ENCODE data around the gene IKZF4.
"Not testable (repeated sequence)": the region's sequence is repeated elsewhere in the genome, so short reads cannot be mapped to it uniquely, and the experiment has no call there.

Gene IKZF4

DNA sequence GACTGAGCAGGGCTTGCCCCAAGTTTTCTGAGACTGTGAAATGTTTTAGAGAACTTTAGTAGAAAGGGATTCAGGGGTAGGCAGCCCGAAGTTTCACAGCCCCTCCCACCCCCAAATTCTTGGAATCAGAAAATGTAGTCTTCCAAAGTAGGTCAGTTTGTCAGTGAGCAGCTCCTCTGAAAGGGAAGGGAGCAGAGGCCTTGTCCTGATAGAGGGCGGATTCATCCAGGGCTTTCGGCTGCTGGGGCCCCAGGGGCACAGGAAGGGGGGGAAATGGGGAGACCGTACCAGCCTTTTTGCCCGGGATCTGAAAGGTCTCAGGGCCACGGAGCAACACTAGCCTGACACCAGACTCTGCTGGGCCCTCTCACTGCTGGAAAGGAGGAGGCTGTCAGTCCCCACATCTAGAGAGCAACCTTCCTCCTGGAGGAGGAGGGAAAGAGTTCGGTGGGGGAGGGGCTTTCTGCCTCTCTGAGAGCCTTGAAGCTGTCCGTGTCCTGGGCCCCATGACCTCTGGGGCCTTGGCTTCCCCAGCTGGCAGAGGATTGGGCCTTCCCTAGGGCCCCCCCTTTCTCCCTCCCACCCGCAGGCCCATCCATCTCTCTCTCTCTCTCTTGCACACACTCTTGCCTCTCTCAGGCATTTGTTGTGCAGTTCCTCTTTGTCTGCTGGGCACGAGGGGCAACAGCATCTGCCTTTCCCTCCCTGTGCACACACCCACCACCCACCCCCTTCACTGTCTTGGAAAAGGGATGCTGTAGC is at the start of gene IKZF4:
Gene IKZF4 (plus strand): TSS at position 621 of the 762 bp plus-strand sequence. CDS start 451 bp downstream, outside the sequence.
- DNase-seq (ENCODE audit: low spot score): no peak

- no peak for DNase-seq (ENCODE audit: low spot score)
Observed at GRCh38 chr12:55972042-55972441, 48.8 kb upstream of the IKZF4 start.

- no peak for DNase-seq (ENCODE audit: low spot score)
Observed at GRCh38 chr12:55972456-55972855, 48.4 kb upstream of the IKZF4 start.

- DNase-seq (ENCODE audit: low spot score): no peak
Observed at GRCh38 chr12:55972911-55973598, 47.8 kb upstream of the IKZF4 start.

DNA sequence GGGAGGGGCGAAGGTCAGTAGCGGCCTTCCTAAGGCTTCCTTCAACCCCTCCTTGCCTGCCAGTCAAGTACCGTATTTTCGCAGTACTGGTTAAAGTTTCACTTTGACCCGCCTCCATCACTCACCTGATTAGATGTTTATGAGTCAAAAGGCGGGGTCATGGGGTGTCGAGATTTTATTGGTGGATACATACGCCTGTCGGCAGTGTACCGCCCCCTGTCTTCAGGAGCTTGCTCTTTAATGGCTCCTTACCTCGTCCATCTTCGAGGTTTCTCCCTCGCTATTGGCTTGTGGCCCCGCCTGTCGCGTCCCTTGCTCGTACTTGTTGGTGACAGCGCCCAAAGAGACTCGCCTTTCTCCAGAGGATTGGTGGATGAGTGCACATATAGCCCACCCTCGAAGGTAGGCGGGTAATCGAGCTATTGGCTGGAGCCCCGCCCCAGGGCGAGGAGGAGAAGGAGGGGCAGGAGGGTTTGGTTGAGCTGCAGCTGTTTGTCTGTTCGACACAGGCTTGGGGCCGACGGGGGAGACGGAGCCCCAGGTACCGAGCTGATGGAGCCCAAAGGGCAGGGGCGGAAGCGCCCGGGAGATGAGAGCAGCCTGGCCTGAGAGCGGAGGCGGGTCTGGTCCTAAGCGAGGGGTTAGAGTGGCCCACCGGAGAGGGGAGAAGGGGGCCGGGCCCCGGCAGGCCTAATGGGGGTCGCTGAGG is 47.1 kb upstream of the IKZF4 start, which contains the start of gene RAB5B:
Gene RAB5B (plus strand): TSS at position 480 of the 709 bp plus-strand sequence. CDS start 12,883 bp downstream, outside the sequence.
- peak; percentile 100 for DNase-seq (ENCODE audit: low spot score)

DNA sequence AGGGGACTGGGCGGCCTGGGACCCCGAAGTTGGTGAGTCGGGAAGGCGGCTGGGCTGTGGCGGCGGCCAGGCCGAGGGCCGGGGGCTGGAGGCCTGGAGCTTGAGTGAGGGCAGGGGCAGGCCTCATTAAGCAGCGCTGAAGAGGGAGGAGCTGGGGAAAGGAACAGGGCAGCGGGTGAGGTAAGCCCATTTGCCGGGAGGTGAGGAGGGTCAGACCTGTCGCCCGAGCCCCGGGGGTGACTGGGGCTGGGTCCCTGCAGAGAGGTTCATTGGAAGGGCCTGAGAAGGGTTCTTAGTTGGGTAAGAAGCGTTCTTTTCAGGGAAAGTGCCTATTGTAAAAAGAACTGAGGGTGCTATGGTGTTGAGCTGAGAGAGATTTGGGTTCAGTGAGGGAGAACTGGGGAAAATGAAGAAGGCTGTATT is 46.5 kb upstream of the IKZF4 start:
- DNase-seq (ENCODE audit: low spot score): peak; percentile 60

DNA sequence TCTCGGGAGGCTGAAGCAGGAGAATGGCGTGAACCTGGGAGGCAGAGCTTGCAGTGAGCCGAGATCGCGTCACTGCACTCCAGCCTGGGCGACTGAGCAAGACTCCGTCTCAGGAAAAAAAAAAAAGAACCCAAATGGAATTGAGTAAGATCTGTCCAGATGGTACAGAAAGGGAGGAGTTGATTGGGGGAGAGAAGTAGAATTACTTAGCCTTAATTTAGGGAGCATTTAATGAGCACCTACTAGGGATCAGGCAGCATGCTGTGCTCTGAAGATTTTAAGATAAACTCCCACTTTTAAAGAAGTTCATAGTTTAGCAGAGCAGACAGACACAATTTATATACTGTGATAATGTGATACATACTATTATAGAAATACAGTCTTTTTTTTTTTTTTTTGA is 42.5 kb upstream of the IKZF4 start:
- no peak for DNase-seq (ENCODE audit: low spot score)

DNA sequence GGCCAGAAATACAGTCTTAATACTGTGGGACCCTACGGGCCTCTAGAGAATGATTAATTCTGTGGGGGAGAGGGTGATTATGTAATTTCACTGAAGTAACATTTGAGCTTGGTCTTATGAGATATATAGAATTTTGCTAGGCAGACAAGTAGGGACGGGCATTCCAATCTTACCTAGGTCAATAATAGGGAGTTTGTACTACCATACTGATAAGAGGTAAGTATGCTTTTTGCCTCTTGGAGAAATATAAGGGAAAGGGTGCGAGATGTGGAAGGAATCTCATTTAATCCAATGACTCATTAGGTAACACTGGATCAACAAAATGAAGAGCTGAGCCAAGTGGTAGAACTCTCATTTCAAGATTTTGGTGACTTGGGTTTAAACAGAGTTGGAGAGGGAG is 41.8 kb upstream of the IKZF4 start:
- DNase-seq (ENCODE audit: low spot score): no peak

DNA sequence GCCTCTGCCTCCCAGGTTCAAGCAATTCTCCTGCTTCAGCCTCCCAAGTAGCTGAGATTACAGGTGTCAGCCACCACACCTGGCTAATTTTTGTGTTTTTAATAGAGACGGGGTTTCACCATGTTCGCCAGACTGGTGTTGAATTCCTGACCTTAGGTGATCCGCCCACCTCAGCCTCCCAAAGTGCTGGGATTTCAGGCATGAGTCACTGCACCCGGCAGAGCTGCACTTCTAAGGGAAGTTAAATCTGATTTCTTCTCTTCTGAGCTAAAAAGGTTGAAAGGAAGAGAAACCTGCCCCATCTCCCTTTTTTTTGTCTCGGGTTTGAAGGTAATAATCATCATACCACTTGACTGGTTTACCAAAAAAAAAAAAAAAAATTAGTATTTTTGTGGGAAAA is 39.0 kb upstream of the IKZF4 start:
- DNase-seq (ENCODE audit: low spot score): not testable (repeated sequence)

GRCh38 chr12:55982319-55982936 is 38.4 kb upstream of the IKZF4 start:
- DNase-seq (ENCODE audit: low spot score): peak; percentile 52

DNA sequence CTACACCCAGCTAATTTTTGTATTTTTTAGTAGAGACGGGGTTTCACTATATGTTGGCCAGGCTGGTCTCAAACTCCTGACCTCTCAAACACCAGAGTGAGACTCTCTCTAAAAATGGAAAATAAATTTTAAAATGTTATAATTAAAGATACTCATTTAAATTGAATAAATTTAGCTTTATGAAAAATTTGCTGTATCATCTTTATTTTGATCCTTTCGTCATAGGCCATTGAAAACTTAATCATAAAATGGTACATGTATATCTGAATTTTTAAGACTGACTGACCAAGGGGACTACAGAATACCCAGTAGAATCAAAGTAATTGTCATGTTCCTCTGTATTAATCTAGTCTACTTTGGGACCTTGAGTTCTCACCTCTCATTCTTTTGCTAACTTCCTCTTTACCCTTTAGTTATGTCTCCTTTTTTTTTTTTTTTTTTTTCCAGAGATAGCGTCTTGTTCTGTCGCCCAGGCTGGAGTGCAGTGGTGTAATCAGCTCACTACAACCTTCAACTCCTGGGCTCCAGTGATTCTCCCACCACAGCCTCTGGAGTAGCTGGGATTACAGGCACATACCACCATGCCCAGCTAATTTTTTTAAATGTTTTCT is 37.5 kb upstream of the IKZF4 start:
- DNase-seq (ENCODE audit: low spot score): no peak

- DNase-seq (ENCODE audit: low spot score): no peak
Observed at GRCh38 chr12:55984861-55985260, 36.0 kb upstream of the IKZF4 start.

DNA sequence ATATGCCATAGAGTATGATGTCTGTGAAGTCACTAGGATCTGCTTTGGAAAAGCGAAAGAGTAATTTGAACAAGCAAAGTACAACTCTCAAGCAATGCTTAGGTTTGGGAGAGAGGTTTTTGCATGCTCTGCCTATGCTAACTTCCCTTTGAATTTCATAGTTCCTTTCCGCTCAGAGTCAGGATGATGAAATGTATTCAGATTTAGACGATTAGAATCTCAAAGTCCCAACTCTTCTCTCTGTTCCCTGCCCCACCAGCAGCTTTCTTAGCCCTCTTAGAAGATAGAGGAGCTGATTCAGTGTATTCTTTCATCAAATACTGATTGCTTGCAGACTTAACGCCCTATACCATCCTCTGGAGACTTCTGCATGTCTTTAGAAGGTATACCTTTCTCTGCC is 35.5 kb upstream of the IKZF4 start:
- no peak for DNase-seq (ENCODE audit: low spot score)

GRCh38 chr12:55985976-55986375 is 34.9 kb upstream of the IKZF4 start:
- DNase-seq (ENCODE audit: low spot score): not testable (repeated sequence)

- no peak for DNase-seq (ENCODE audit: low spot score)
Observed at GRCh38 chr12:55991110-55991509, 29.7 kb upstream of the IKZF4 start.

DNA sequence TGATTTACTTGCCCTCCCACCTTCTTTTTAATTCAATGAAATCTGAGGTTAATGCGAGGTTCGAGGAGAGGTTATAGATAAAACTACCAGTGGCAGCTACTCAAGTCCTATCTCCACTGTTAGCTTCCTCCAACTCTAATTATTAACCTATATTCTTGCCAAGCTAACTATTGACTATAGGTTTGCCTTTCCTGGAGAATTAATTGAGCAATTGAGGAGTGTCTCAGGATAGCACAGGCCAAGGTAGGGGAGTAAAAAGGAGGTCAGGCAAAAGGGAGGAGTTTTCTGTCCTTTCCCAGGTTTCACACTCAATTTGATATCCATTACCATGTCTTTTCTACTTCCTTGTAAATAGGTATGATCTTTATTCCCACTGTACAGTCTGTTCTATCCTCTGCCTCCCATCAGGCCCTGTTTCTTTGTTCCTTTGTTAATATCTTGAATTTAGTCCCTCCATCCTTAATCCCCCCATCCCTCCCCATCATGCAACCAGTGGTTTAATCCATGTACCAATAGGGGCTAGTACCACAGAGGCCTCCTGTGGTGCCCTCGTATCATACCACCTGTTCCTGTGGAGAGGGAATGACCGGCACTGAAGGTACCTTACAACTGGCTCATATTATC is 27.5 kb upstream of the IKZF4 start:
- no peak for DNase-seq (ENCODE audit: low spot score)

- DNase-seq (ENCODE audit: low spot score): no peak
Observed at GRCh38 chr12:55995366-55995765, 25.5 kb upstream of the IKZF4 start.

DNA sequence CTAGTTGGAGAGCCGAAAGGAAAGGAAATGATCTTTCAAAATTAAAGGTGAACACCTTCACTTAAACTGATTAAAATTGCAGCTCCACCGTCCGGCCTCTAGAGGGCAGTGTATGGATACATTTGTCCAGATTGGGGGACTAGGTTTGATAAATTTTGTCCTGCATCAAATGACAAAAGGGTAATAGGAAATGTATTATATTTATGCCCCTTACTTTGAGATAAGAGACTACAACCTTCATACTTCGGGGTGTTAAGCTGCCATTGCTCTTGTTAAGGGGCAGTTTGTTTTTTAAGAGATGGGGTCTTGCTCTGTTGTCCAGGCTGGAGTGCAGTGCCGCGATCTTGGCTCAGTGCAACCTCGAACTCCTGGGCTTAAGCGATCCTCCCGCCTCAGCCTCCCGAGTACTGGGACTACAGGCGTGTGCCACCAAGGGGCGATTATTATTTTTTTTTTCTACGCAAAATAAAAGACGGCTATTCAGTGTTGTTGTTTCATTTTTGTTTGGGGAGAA is 24.6 kb upstream of the IKZF4 start:
- peak; percentile 87 for DNase-seq (ENCODE audit: low spot score)

DNA sequence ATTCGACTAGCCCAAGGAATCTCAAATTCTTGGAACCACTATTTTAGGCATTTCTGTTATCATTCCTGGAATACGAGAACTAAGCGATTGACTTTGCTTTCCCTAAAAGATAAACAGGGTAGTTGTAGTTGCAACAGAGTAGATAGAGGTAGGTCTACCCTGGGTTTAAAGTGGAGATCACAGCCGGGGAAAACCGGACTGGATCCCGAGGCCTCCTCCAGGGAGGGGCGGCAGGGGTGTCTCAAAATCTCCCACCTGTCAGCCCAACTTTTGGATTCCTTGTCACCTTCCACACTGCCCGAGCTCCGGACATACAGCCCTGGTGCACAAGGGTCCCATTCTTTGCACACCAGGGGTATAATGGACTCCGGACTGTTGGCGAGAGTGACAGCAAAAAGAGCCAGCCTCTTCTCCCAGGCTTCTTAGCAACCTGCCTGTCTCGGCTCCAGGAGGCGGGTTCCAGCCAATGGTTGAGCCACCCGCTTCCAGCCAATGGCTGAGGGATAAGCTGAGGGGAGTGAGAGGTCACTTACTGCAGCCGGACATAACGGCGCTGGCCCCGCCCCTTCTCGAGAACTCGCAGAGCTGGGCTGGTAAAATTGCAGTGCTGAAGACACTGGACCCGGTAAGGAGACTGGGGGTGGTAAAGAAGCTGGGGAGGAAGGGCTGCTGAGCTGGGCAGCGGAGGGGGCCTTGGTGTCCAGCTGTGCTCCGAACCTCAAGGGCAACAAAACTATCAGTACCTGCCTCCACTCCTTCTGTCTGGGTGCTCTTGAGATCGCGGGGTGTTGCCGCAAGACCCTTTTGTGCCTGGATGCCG is 23.9 kb upstream of the IKZF4 start, which contains the start of gene SUOX:
Gene SUOX (plus strand): TSS at position 562 of the 820 bp plus-strand sequence. CDS start 4,946 bp downstream, outside the sequence.
- DNase-seq (ENCODE audit: low spot score): no peak

DNA sequence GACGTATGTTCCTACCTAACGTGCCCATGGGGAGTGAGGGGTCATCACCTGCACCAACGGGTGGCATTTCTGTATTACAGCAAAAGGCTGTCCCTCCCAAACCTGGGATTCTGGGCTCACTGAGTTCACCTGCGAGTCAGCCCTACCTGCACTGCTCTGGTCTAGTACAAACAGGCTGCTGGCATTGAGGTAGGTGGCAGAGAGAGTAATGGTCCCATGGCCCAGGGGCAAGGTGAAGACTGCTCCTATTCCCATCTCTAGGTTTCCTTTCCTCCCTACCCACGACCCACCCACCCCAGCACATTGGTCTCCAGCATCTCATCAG is 23.3 kb upstream of the IKZF4 start:
- DNase-seq (ENCODE audit: low spot score): no peak

All from NAMALWA (cell line).